Measurements from ENCODE around the gene PIGC.

Gene PIGC

GRCh38 chr1:172398970-172399755 is 44.7 kb downstream of the PIGC start:
- no peak for DNase-seq (ENCODE audit: low read depth, low spot score)

- no peak for DNase-seq (ENCODE audit: low read depth, low spot score)
These were observed 45.7 kb downstream of the PIGC start for GRCh38 chr1:172398193-172398592.

- no peak for DNase-seq (ENCODE audit: low read depth, low spot score)
These were observed 46.2 kb downstream of the PIGC start for GRCh38 chr1:172397633-172398032.

GRCh38 chr1:172397221-172397620 is 46.6 kb downstream of the PIGC start:
- no peak for DNase-seq (ENCODE audit: low read depth, low spot score)

- no peak for DNase-seq (ENCODE audit: low read depth, low spot score)
These were observed 48.3 kb downstream of the PIGC start for GRCh38 chr1:172395576-172395975.

GRCh38 chr1:172394811-172395210 is 49.1 kb downstream of the PIGC start:
- DNase-seq (ENCODE audit: low read depth, low spot score), result no peak

GRCh38 chr1:172394141-172394751 is 49.6 kb downstream of the PIGC start:
- DNase-seq (ENCODE audit: low read depth, low spot score), result no peak

- no peak for DNase-seq (ENCODE audit: low read depth, low spot score)
These were observed 50.5 kb downstream of the PIGC start for GRCh38 chr1:172393354-172393753.

- DNase-seq (ENCODE audit: low read depth, low spot score), result no peak
These were observed 51.9 kb downstream of the PIGC start for GRCh38 chr1:172391976-172392375.

All from iPS DF 19.7 (cell line).